OCI-LY3 (cell line): Measurements from ENCODE around the gene RPS6KA6.

ENCODE experiments used
- H2AFZ ChIP-seq: fragments of 200-600, 300-600 bp; shearing (Covaris generic); 2 replicates; pipeline ENCODE4 v1.6.0; 2014; ENCODE audit warnings: antibody characterized with exemption, low read depth, low read length
- H3K27ac ChIP-seq: fragments of 200-600, 300-600 bp; sonication (generic); 2 replicates; pipeline ENCODE4 v1.5.1; 2014; ENCODE audit warnings: mild to moderate bottlenecking, low read length, moderate library complexity, mixed read lengths
- H3K27me3 ChIP-seq: fragments of 200-600, 300-600 bp; sonication (generic); 2 replicates; pipeline ENCODE4 v1.6.1; 2014; ENCODE audit warnings: low read depth, low read length, mixed read lengths
- H3K36me3 ChIP-seq: fragments of 200-600, 300-600 bp; sonication (generic); replicated peaks from 2 replicates; pipeline ENCODE3; 2014; ENCODE audit warnings: low read depth, low read length, mixed read lengths
- H3K4me1 ChIP-seq: fragments of 300-600, 200-600 bp; sonication (generic); 2 replicates; pipeline ENCODE4 v1.6.1; 2014; ENCODE audit warnings: low read length, mixed read lengths
- H3K4me2 ChIP-seq: fragments of 200-600, 300-600 bp; sonication (generic); 2 replicates; pipeline ENCODE4 v1.6.1; 2014; ENCODE audit warnings: low read length, mixed read lengths
- H3K4me3 ChIP-seq: fragments of 300-600, 200-600 bp; sonication (generic); 2 replicates; pipeline ENCODE4 v1.5.1; 2014; ENCODE audit warnings: antibody characterized with exemption, mild to moderate bottlenecking, low read length, moderate library complexity
- H3K79me2 ChIP-seq: fragments of 300-600, 200-600 bp; shearing (Covaris generic); 2 replicates; pipeline ENCODE4 v1.6.1; 2014; ENCODE audit warnings: mild to moderate bottlenecking, low read length, mixed read lengths
- H3K9ac ChIP-seq: fragments of 300-600, 200-600 bp; shearing (Covaris generic); 2 replicates; pipeline ENCODE4 v1.6.0; 2014; ENCODE audit warnings: mild to moderate bottlenecking, low read length, moderate library complexity
- H3K9me3 ChIP-seq: fragments of 200-600, 300-600 bp; shearing (Covaris generic); 2 replicates; pipeline ENCODE4 v1.6.1; 2014; ENCODE audit warnings: low read length, mixed read lengths; ENCODE audit not compliant: insufficient read depth
- H4K20me1 ChIP-seq: fragments of 200-600, 300-600 bp; sonication (generic); 2 replicates; pipeline ENCODE4 v1.6.1; 2016; ENCODE audit warnings: low read length, mixed read lengths; ENCODE audit not compliant: insufficient read depth
- CTCF ChIP-seq: fragments of 200-600, 300-600 bp; sonication (generic); IDR thresholded peaks from 2 replicates; pipeline ENCODE4 v1.5.1; 2014; ENCODE audit warnings: antibody characterized with exemption, low read length, low read depth
- EZH2phosphoT487 ChIP-seq: fragments of 200-600 bp; shearing (Covaris generic); IDR thresholded peaks from 2 replicates; pipeline ENCODE4 v1.6.1; 2018; ENCODE audit warnings: antibody characterized with exemption, mixed run types, low read depth

RPS6KA6 gene

GRCh38 chrX:84189125-84189524 is 1.1 kb upstream of the RPS6KA6 start:
- H3K9ac ChIP-seq = no peak overlapping the region
- H3K27me3 ChIP-seq = no peaks in the 10 kb centered on the region
- H3K4me3 ChIP-seq = no peak overlapping the region
- H3K79me2 ChIP-seq = no peaks in the 10 kb centered on the region
- H3K4me2 ChIP-seq = no peak overlapping the region
- no peaks in the 10 kb centered on the region for H3K9me3 ChIP-seq
- no peak overlapping the region for H2AFZ ChIP-seq
- TF ChIP-seq CTCF = no peak
- TF ChIP-seq EZH2phosphoT487 = no peak
- H3K36me3 ChIP-seq = no peaks in the 10 kb centered on the region
- H3K4me1 ChIP-seq = no peaks in the 10 kb centered on the region
- H4K20me1 ChIP-seq = no peaks in the 10 kb centered on the region
- H3K27ac ChIP-seq = no peak overlapping the region

- Histone ChIP-seq H3K27me3 (no peaks in the 10 kb centered on the region), H3K4me2 (no peak overlapping the region), H4K20me1 (no peaks in the 10 kb centered on the region), H3K79me2 (no peaks in the 10 kb centered on the region), H2AFZ (no peak overlapping the region), H3K9me3 (no peaks in the 10 kb centered on the region), H3K36me3 (no peaks in the 10 kb centered on the region), H3K4me3 (no peak overlapping the region), H3K4me1 (no peaks in the 10 kb centered on the region), H3K9ac (no peak overlapping the region), H3K27ac (no peak overlapping the region)
- no peak for TF ChIP-seq CTCF
Observed at GRCh38 chrX:84188320-84188834, 378 bp upstream of the RPS6KA6 start.

GRCh38 chrX:84186603-84187532 is 1.1 kb downstream of the RPS6KA6 start:
- TF ChIP-seq EZH2phosphoT487 (no peak), CTCF (no peak)
- Histone ChIP-seq H3K9me3 (no peaks in the 10 kb centered on the region), H3K27me3 (no peaks in the 10 kb centered on the region), H2AFZ (no peak overlapping the region), H3K4me2 (no peak overlapping the region), H3K4me3 (no peak overlapping the region), H4K20me1 (no peaks in the 10 kb centered on the region), H3K36me3 (no peaks in the 10 kb centered on the region), H3K79me2 (no peaks in the 10 kb centered on the region), H3K27ac (no peak overlapping the region), H3K9ac (no peak overlapping the region), H3K4me1 (no peaks in the 10 kb centered on the region)

GRCh38 chrX:84182516-84182915 is 5.5 kb downstream of the RPS6KA6 start:
- no peaks in the 10 kb centered on the region for H3K79me2 ChIP-seq
- no peaks in the 10 kb centered on the region for H4K20me1 ChIP-seq
- H3K4me3 ChIP-seq = no peak overlapping the region
- H3K27ac ChIP-seq = no peak overlapping the region
- H3K9ac ChIP-seq = no peak overlapping the region
- H3K36me3 ChIP-seq = no peaks in the 10 kb centered on the region
- no peak overlapping the region for H2AFZ ChIP-seq
- no peak overlapping the region for H3K4me2 ChIP-seq
- no peaks in the 10 kb centered on the region for H3K9me3 ChIP-seq
- TF ChIP-seq CTCF = no peak
- no peak for TF ChIP-seq EZH2phosphoT487
- H3K4me1 ChIP-seq = no peaks in the 10 kb centered on the region
- no peaks in the 10 kb centered on the region for H3K27me3 ChIP-seq
